HG03432 (cell line): ENCODE measurements around the gene MCM3AP.

Experiments used
- ATAC-seq: cut with Tn5 transposase; IDR thresholded peaks from one replicate; pipeline ENCODE4 v1.9.1; 2021; ENCODE audit warnings: mild to moderate bottlenecking, moderate library complexity; ENCODE audit not compliant: unreplicated experiment

The MCM3AP gene

GRCh38 chr21:46189213-46189958 lies 96.0 kb downstream of the MCM3AP start:
- no peak for ATAC-seq

- no peak for ATAC-seq
Observed at GRCh38 chr21:46188226-46189212, 96.9 kb downstream of the MCM3AP start.

GRCh38 chr21:46187814-46188213 lies 97.6 kb downstream of the MCM3AP start:
- ATAC-seq, result no peak

- no peak for ATAC-seq
Observed at GRCh38 chr21:46187261-46187660, 98.2 kb downstream of the MCM3AP start.

GRCh38 chr21:46185716-46186115 lies 99.7 kb downstream of the MCM3AP start:
- ATAC-seq, result no peak
